ENCODE data around the gene LARP4B.
A peak's percentile ranks its signal among the peaks of the same experiment; 100 is the strongest.

The LARP4B gene

GRCh38 chr10:844552-844951 is 87.0 kb downstream of the LARP4B start:
- H3K4me3 ChIP-seq (replicated peaks in 1 of 2; ENCODE audit: low read depth in 2 of 2, low read length in 2 of 2): no peak overlapping the region
- DNase-seq (ENCODE audit: low read depth in 2 of 2): peak; percentile 48 to 85
- TF ChIP-seq CTCF (IDR thresholded peaks at IDR 0.05; ENCODE audit: low read depth, low read length): no peak

GRCh38 chr10:843703-844102 is 87.8 kb downstream of the LARP4B start:
- no peak overlapping the region for H3K4me3 ChIP-seq (replicated peaks in 1 of 2; ENCODE audit: low read depth in 2 of 2, low read length in 2 of 2)
- TF ChIP-seq CTCF (IDR thresholded peaks at IDR 0.05; ENCODE audit: low read depth, low read length): no peak
- DNase-seq (ENCODE audit: low read depth in 2 of 2): peak in 1 of 2 donors; percentile 27

- TF ChIP-seq CTCF (IDR thresholded peaks at IDR 0.05; ENCODE audit: low read depth, low read length): no peak
- DNase-seq (ENCODE audit: low read depth in 2 of 2): no peak
These were observed 88.7 kb downstream of the LARP4B start for GRCh38 chr10:842795-843194.

GRCh38 chr10:841535-841934 is 90.0 kb downstream of the LARP4B start:
- DNase-seq (ENCODE audit: low read depth in 2 of 2): no peak
- no peak for TF ChIP-seq CTCF (IDR thresholded peaks at IDR 0.05; ENCODE audit: low read depth, low read length)
- no peak overlapping the region for H3K4me3 ChIP-seq (replicated peaks in 1 of 2; ENCODE audit: low read depth in 2 of 2, low read length in 2 of 2)

More at GRCh38 chr10:842795-843194, 88.7 kb downstream of the LARP4B start:
- no peak overlapping the region for H3K4me3 ChIP-seq (replicated peaks in 1 of 2; ENCODE audit: low read depth in 2 of 2, low read length in 2 of 2)

- H3K4me3 ChIP-seq (replicated peaks in 1 of 2; ENCODE audit: low read depth in 2 of 2, low read length in 2 of 2): no peak overlapping the region
- DNase-seq (ENCODE audit: low read depth in 2 of 2): no peak
- TF ChIP-seq CTCF (IDR thresholded peaks at IDR 0.05; ENCODE audit: low read depth, low read length): no peak
These were observed 91.8 kb downstream of the LARP4B start for GRCh38 chr10:839550-840205.

GRCh38 chr10:836782-837181 is 94.7 kb downstream of the LARP4B start:
- DNase-seq (ENCODE audit: low read depth in 2 of 2): no peak
- H3K4me3 ChIP-seq (replicated peaks in 1 of 2; ENCODE audit: low read depth in 2 of 2, low read length in 2 of 2): no peak overlapping the region
- no peak for TF ChIP-seq CTCF (IDR thresholded peaks at IDR 0.05; ENCODE audit: low read depth, low read length)

- TF ChIP-seq CTCF (IDR thresholded peaks at IDR 0.05; ENCODE audit: low read depth, low read length): no peak
- no peak for DNase-seq (ENCODE audit: low read depth in 2 of 2)
- no peak overlapping the region for H3K4me3 ChIP-seq (replicated peaks in 1 of 2; ENCODE audit: low read depth in 2 of 2, low read length in 2 of 2)
These were observed 97.0 kb downstream of the LARP4B start for GRCh38 chr10:834493-834892.

Measured in cardiac fibroblast (primary cell).